ENCODE results near the gene FAM181A. TPM values are rescaled to one million over a fixed set of nuclear protein-coding genes. Genes with fewer than 3 reads are reported as not detected.

The FAM181A gene
- polyA plus RNA-seq, 1 donor (not counting 4 experiments of a cell fraction or from before 2014, with no cell fraction given): 0.04 TPM

GRCh38 chr14:93976477-93977057 lies 49.4 kb downstream of the FAM181A start, which contains the start of gene ASB2:
ASB2 (minus strand) TSS chr14:93976570; CDS start chr14:93964539, 12,031 bp downstream.
- Histone ChIP-seq H2AFZ (ENCODE audit: control insufficient read depth, low read length) (no peak within 1 kb of the TSS), H3K27ac (ENCODE audit: control insufficient read depth, insufficient read depth, low read length) (no peak within 1 kb of the TSS), H3K36me3 (ENCODE audit: control insufficient read depth in 2 of 2, extremely low read depth in 1 of 2, insufficient read depth in 2 of 2, low read length in 2 of 2) (no peaks in the 10 kb centered on the region), H4K20me1 (ENCODE audit: control insufficient read depth, extremely low read depth, insufficient read depth, low read length) (no peaks in the 10 kb centered on the region), H3K79me2 (ENCODE audit: control insufficient read depth, insufficient read depth, low read length) (no peaks in the 10 kb centered on the region), H3K9me3 (ENCODE audit: control insufficient read depth, low read depth, low read length) (no peaks in the 10 kb centered on the region), H3K9ac (ENCODE audit: control insufficient read depth, extremely low read depth, insufficient read depth, low read length) (no peak within 1 kb of the TSS), H3K4me1 (ENCODE audit: control insufficient read depth, extremely low read depth, insufficient read depth, low read length) (no peaks in the 10 kb centered on the region), H3K4me3 (ENCODE audit: control insufficient read depth in 2 of 3, extremely low read depth in 1 of 3, insufficient read depth in 2 of 3, low read depth in 1 of 3, low read length in 3 of 3) (no peak within 1 kb of the TSS), H3K9me1 (ENCODE audit: control insufficient read depth, extremely low read depth, insufficient read depth, low read length) (no peaks in the 10 kb centered on the region), H3K27me3 (ENCODE audit: control insufficient read depth, extremely low read depth, insufficient read depth, low read length) (peaks cover 27% of the 10 kb centered on the region), H3K4me2 (ENCODE audit: control insufficient read depth, extremely low read depth, insufficient read depth, low read depth, low read length) (no peak within 1 kb of the TSS)
- DNase-seq (ENCODE audit: low read depth, low spot score) (no peak), FAIRE-seq (no peak)
- dilution Hi-C loops (cut with MboI; ENCODE audit: extremely low pct_ligation_motif_present, low sequenced_read_pairs): no loop called here
- TF ChIP-seq CTCF (optimal IDR thresholded peaks at IDR 0.05 in 1 of 3, IDR thresholded peaks at IDR 0.05 in 1 of 3, conservative IDR thresholded peaks at IDR 0.05 in 1 of 3; ENCODE audit: extremely low read depth in 1 of 3, insufficient read depth in 2 of 3, low read length in 3 of 3) (no peak), EZH2 (IDR thresholded peaks at IDR 0.05; ENCODE audit: low read length) (no peak)

GRCh38 chr14:93977171-93977570 lies 50.0 kb downstream of the FAM181A start:
- H3K4me1 ChIP-seq (ENCODE audit: control insufficient read depth, extremely low read depth, insufficient read depth, low read length): no peaks in the 10 kb centered on the region
- TF ChIP-seq CTCF (optimal IDR thresholded peaks at IDR 0.05 in 1 of 3, IDR thresholded peaks at IDR 0.05 in 1 of 3, conservative IDR thresholded peaks at IDR 0.05 in 1 of 3; ENCODE audit: extremely low read depth in 1 of 3, insufficient read depth in 2 of 3, low read length in 3 of 3): no peak
- TF ChIP-seq EZH2 (IDR thresholded peaks at IDR 0.05; ENCODE audit: low read length): no peak
- H3K9me3 ChIP-seq (ENCODE audit: control insufficient read depth, low read depth, low read length): no peaks in the 10 kb centered on the region
- no peaks in the 10 kb centered on the region for H3K9me1 ChIP-seq (ENCODE audit: control insufficient read depth, extremely low read depth, insufficient read depth, low read length)
- FAIRE-seq (no peak), DNase-seq (ENCODE audit: low read depth, low spot score) (no peak)
- no peaks in the 10 kb centered on the region for H4K20me1 ChIP-seq (ENCODE audit: control insufficient read depth, extremely low read depth, insufficient read depth, low read length)
- no peak overlapping the region for H3K9ac ChIP-seq (ENCODE audit: control insufficient read depth, extremely low read depth, insufficient read depth, low read length)
- peaks cover 27% of the 10 kb centered on the region for H3K27me3 ChIP-seq (ENCODE audit: control insufficient read depth, extremely low read depth, insufficient read depth, low read length)
- H2AFZ ChIP-seq (ENCODE audit: control insufficient read depth, low read length): no peak overlapping the region
- dilution Hi-C loops (cut with MboI; ENCODE audit: extremely low pct_ligation_motif_present, low sequenced_read_pairs): no loop called here
- no peak overlapping the region for H3K4me2 ChIP-seq (ENCODE audit: control insufficient read depth, extremely low read depth, insufficient read depth, low read depth, low read length)
- H3K79me2 ChIP-seq (ENCODE audit: control insufficient read depth, insufficient read depth, low read length): no peaks in the 10 kb centered on the region
- no peaks in the 10 kb centered on the region for H3K36me3 ChIP-seq (ENCODE audit: control insufficient read depth in 2 of 2, extremely low read depth in 1 of 2, insufficient read depth in 2 of 2, low read length in 2 of 2)
- H3K4me3 ChIP-seq (ENCODE audit: control insufficient read depth in 2 of 3, extremely low read depth in 1 of 3, insufficient read depth in 2 of 3, low read depth in 1 of 3, low read length in 3 of 3): no peak overlapping the region
- no peak overlapping the region for H3K27ac ChIP-seq (ENCODE audit: control insufficient read depth, insufficient read depth, low read length)

Measured in keratinocyte (primary cell).